OCI-LY3 (cell line): ENCODE data around the gene CLMN.

Experiments used
- H2AFZ ChIP-seq: fragments of 200-600, 300-600 bp; shearing (Covaris generic); 2 replicates; pipeline ENCODE4 v1.6.0; 2014; ENCODE audit warnings: antibody characterized with exemption, low read depth, low read length
- H3K27ac ChIP-seq: fragments of 200-600, 300-600 bp; sonication (generic); 2 replicates; pipeline ENCODE4 v1.5.1; 2014; ENCODE audit warnings: mild to moderate bottlenecking, low read length, moderate library complexity, mixed read lengths
- H3K27me3 ChIP-seq: fragments of 200-600, 300-600 bp; sonication (generic); 2 replicates; pipeline ENCODE4 v1.6.1; 2014; ENCODE audit warnings: low read depth, low read length, mixed read lengths
- H3K36me3 ChIP-seq: fragments of 200-600, 300-600 bp; sonication (generic); replicated peaks from 2 replicates; pipeline ENCODE3; 2014; ENCODE audit warnings: low read depth, low read length, mixed read lengths
- H3K4me1 ChIP-seq: fragments of 300-600, 200-600 bp; sonication (generic); 2 replicates; pipeline ENCODE4 v1.6.1; 2014; ENCODE audit warnings: low read length, mixed read lengths
- H3K4me2 ChIP-seq: fragments of 200-600, 300-600 bp; sonication (generic); 2 replicates; pipeline ENCODE4 v1.6.1; 2014; ENCODE audit warnings: low read length, mixed read lengths
- H3K4me3 ChIP-seq: fragments of 300-600, 200-600 bp; sonication (generic); 2 replicates; pipeline ENCODE4 v1.5.1; 2014; ENCODE audit warnings: antibody characterized with exemption, mild to moderate bottlenecking, low read length, moderate library complexity
- H3K79me2 ChIP-seq: fragments of 300-600, 200-600 bp; shearing (Covaris generic); 2 replicates; pipeline ENCODE4 v1.6.1; 2014; ENCODE audit warnings: mild to moderate bottlenecking, low read length, mixed read lengths
- H3K9ac ChIP-seq: fragments of 300-600, 200-600 bp; shearing (Covaris generic); 2 replicates; pipeline ENCODE4 v1.6.0; 2014; ENCODE audit warnings: mild to moderate bottlenecking, low read length, moderate library complexity
- H3K9me3 ChIP-seq: fragments of 200-600, 300-600 bp; shearing (Covaris generic); 2 replicates; pipeline ENCODE4 v1.6.1; 2014; ENCODE audit warnings: low read length, mixed read lengths; ENCODE audit not compliant: insufficient read depth
- H4K20me1 ChIP-seq: fragments of 200-600, 300-600 bp; sonication (generic); 2 replicates; pipeline ENCODE4 v1.6.1; 2016; ENCODE audit warnings: low read length, mixed read lengths; ENCODE audit not compliant: insufficient read depth
- EZH2phosphoT487 ChIP-seq: fragments of 200-600 bp; shearing (Covaris generic); IDR thresholded peaks from 2 replicates; pipeline ENCODE4 v1.6.1; 2018; ENCODE audit warnings: antibody characterized with exemption, mixed run types, low read depth
- TF ChIP-seq, protein P1 (sequence below): fragments of 200-600, 300-600 bp; sonication (generic); IDR thresholded peaks from 2 replicates; pipeline ENCODE4 v1.5.1; 2014; ENCODE audit warnings: antibody characterized with exemption, low read length, low read depth

The CLMN gene

GRCh38 chr14:95232894-95233584 lies 86.7 kb downstream of the CLMN start:
- H3K4me2 ChIP-seq, result no peak overlapping the region
- no peaks in the 10 kb centered on the region for H4K20me1 ChIP-seq
- H3K36me3 ChIP-seq, result no peaks in the 10 kb centered on the region
- H3K9me3 ChIP-seq, result no peaks in the 10 kb centered on the region
- H3K27ac ChIP-seq, result no peak overlapping the region
- H3K4me1 ChIP-seq, result peaks cover 7% of the 10 kb centered on the region
- TF ChIP-seq, protein P1, sequence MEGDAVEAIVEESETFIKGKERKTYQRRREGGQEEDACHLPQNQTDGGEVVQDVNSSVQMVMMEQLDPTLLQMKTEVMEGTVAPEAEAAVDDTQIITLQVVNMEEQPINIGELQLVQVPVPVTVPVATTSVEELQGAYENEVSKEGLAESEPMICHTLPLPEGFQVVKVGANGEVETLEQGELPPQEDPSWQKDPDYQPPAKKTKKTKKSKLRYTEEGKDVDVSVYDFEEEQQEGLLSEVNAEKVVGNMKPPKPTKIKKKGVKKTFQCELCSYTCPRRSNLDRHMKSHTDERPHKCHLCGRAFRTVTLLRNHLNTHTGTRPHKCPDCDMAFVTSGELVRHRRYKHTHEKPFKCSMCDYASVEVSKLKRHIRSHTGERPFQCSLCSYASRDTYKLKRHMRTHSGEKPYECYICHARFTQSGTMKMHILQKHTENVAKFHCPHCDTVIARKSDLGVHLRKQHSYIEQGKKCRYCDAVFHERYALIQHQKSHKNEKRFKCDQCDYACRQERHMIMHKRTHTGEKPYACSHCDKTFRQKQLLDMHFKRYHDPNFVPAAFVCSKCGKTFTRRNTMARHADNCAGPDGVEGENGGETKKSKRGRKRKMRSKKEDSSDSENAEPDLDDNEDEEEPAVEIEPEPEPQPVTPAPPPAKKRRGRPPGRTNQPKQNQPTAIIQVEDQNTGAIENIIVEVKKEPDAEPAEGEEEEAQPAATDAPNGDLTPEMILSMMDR, result no peak
- TF ChIP-seq EZH2phosphoT487, result no peak
- H2AFZ ChIP-seq, result no peak overlapping the region
- H3K4me3 ChIP-seq, result no peak overlapping the region
- H3K9ac ChIP-seq, result no peak overlapping the region
- no peaks in the 10 kb centered on the region for H3K79me2 ChIP-seq
- H3K27me3 ChIP-seq, result peaks cover 8% of the 10 kb centered on the region

GRCh38 chr14:95231966-95232633 lies 87.6 kb downstream of the CLMN start:
- peaks cover 7% of the 10 kb centered on the region for H3K4me1 ChIP-seq
- peaks cover 8% of the 10 kb centered on the region for H3K27me3 ChIP-seq
- H3K4me2 ChIP-seq, result no peak overlapping the region
- H3K79me2 ChIP-seq, result no peaks in the 10 kb centered on the region
- H3K27ac ChIP-seq, result no peak overlapping the region
- no peaks in the 10 kb centered on the region for H3K9me3 ChIP-seq
- no peak overlapping the region for H3K4me3 ChIP-seq
- no peaks in the 10 kb centered on the region for H3K36me3 ChIP-seq
- no peak overlapping the region for H2AFZ ChIP-seq
- TF ChIP-seq, protein P1, result no peak
- TF ChIP-seq EZH2phosphoT487, result no peak
- H3K9ac ChIP-seq, result no peak overlapping the region
- no peaks in the 10 kb centered on the region for H4K20me1 ChIP-seq

DNA sequence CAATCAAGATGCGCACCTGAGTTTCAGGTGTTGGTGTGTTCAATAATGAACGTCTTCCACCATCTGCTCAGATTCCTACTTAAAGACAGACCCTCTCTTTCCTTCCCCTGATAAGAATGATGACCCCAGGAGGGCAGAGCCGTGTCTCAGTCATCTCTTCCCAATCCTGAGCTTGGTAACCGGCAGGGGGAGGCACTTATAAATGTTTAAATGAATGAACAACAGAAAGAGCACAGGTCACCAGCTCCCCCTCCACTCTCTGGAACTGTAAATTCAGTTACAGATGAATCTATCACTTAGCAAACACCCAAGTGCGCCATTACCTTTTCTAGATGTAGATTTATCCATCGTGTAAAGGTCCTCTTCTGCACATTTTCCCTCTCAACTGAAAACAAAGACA lies 90.0 kb downstream of the CLMN start:
- no peaks in the 10 kb centered on the region for H3K79me2 ChIP-seq
- H3K36me3 ChIP-seq, result no peaks in the 10 kb centered on the region
- TF ChIP-seq, protein P1, result peak; percentile 21; the same call in 1 of the 2 replicates
- no peak for TF ChIP-seq EZH2phosphoT487
- no peak overlapping the region for H3K9ac ChIP-seq
- no peak overlapping the region for H3K27ac ChIP-seq
- no peak overlapping the region for H3K4me2 ChIP-seq
- H3K4me1 ChIP-seq, result peaks cover 7% of the 10 kb centered on the region
- H3K27me3 ChIP-seq, result peaks cover 8% of the 10 kb centered on the region
- H2AFZ ChIP-seq, result no peak overlapping the region
- no peaks in the 10 kb centered on the region for H4K20me1 ChIP-seq
- no peaks in the 10 kb centered on the region for H3K9me3 ChIP-seq
- no peak overlapping the region for H3K4me3 ChIP-seq

DNA sequence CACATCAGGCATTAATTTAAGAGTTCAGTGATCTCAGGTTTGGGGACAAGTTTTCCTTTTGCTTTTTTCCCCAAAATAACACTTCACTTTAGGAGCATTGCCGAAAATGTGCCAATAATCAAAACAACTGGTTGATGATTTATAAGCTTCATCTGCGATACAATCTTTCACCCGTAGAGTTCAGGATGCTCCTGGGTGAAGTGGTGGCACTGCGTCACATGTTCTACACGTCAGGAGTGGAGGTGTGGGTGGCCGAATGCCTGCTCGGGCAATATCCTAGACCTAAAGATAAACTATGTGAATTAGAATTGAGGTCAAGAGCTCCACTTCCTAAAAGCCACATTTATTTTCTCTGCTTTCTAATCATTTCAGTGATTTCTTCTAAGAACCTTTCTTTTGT lies 91.5 kb downstream of the CLMN start:
- Histone ChIP-seq H2AFZ (no peak overlapping the region), H3K4me1 (no peaks in the 10 kb centered on the region), H3K9me3 (no peaks in the 10 kb centered on the region), H3K4me3 (no peak overlapping the region), H3K9ac (no peak overlapping the region), H3K36me3 (no peaks in the 10 kb centered on the region), H3K4me2 (no peak overlapping the region), H3K27me3 (peaks cover 8% of the 10 kb centered on the region), H3K27ac (no peak overlapping the region), H4K20me1 (no peaks in the 10 kb centered on the region), H3K79me2 (no peaks in the 10 kb centered on the region)
- no peak for TF ChIP-seq EZH2phosphoT487
- TF ChIP-seq, protein P1, result no peak
